IMR-90 (cell line): ENCODE results near the gene APC. TPM values are rescaled to one million over a fixed set of nuclear protein-coding genes. Genes with fewer than 3 reads are reported as not detected.

Experiments used
- ATAC-seq: fragments of 200-7000 bp; cut with Tn5 transposase; 2 replicates; pipeline ENCODE4 v1.9.1; 2020; ENCODE audit warnings: low read depth, mild to moderate bottlenecking, moderate library complexity
- BruUV-seq: library from RNA; stranded (reverse); fragments of 400-500 nt; replicated peaks from 2 replicates; lab custom pipeline; 2021; lab: Mats Ljungman, UMichigan
- CTCF ChIA-PET: fragments of 300-600 bp; formaldehyde crosslinking; extraction: SDS; loops from one replicate; lab custom pipeline; 2021; ENCODE audit warnings: antibody characterized with exemption; lab: Yijun Ruan, JAX
- POLR2A ChIA-PET: fragments of 300-600 bp; sonication (Branson Sonifier 250); formaldehyde crosslinking; loops from one replicate; lab custom pipeline; 2022; ENCODE audit warnings: antibody characterized with exemption; ENCODE audit not compliant: unreplicated experiment; lab: Charles Lee
- DNase-seq: peaks from one replicate; pipeline ENCODE4 v3.0.0; 2013
- H2AFZ ChIP-seq: replicated peaks from 2 replicates; pipeline ENCODE3; 2013; ENCODE audit warnings: low read length, mild to moderate bottlenecking; ENCODE audit not compliant: poor library complexity
- H2AK5ac ChIP-seq: 2 replicates; pipeline ENCODE4 v1.6.1; 2013; ENCODE audit warnings: low read depth, low read length, inconsistent platforms
- H2AK9ac ChIP-seq: replicated peaks from 2 replicates; pipeline ENCODE3; 2013; ENCODE audit warnings: mild to moderate bottlenecking, low read depth, low read length, moderate library complexity; ENCODE audit not compliant: poor library complexity
- H2BK120ac ChIP-seq: 2 replicates; pipeline ENCODE4 v1.6.1; 2013; ENCODE audit warnings: low read depth, low read length, inconsistent platforms
- H2BK15ac ChIP-seq: 3 replicates; pipeline ENCODE4 v1.6.1; 2013; ENCODE audit warnings: low read depth, low read length, inconsistent platforms
- H2BK20ac ChIP-seq: 2 replicates; pipeline ENCODE4 v1.6.1; 2013; ENCODE audit warnings: low read depth, mild to moderate bottlenecking, inconsistent platforms, low read length, moderate library complexity
- H2BK5ac ChIP-seq: 2 replicates; pipeline ENCODE4 v1.6.1; 2013; ENCODE audit warnings: mild to moderate bottlenecking, low read depth, low read length, inconsistent platforms; ENCODE audit not compliant: poor library complexity, severe bottlenecking
- H3K14ac ChIP-seq: replicated peaks from 2 replicates; pipeline ENCODE4 v1.6.1; 2013; ENCODE audit warnings: low read depth, low read length, inconsistent platforms
- H3K18ac ChIP-seq: 2 replicates; pipeline ENCODE4 v1.6.1; 2013; ENCODE audit warnings: low read depth, low read length, control low read depth
- H3K23ac ChIP-seq: 2 replicates; pipeline ENCODE4 v1.6.1; 2013; ENCODE audit warnings: low read depth, low read length, inconsistent platforms
- H3K27ac ChIP-seq: 2 replicates; pipeline ENCODE4 v1.5.1; 2013; ENCODE audit warnings: mild to moderate bottlenecking, control low read depth, low read length; ENCODE audit not compliant: insufficient read depth
- H3K27me3 ChIP-seq: 2 replicates; pipeline ENCODE4 v1.6.1; 2013; ENCODE audit warnings: low read length; ENCODE audit not compliant: control insufficient read depth, insufficient read depth
- H3K36me3 ChIP-seq: 2 replicates; pipeline ENCODE4 v1.6.1; 2013; ENCODE audit warnings: low read length, mixed read lengths; ENCODE audit not compliant: control insufficient read depth, insufficient read depth
- H3K4ac ChIP-seq: 2 replicates; pipeline ENCODE4 v1.6.1; 2013; ENCODE audit warnings: low read depth, low read length, inconsistent platforms
- H3K4me1 ChIP-seq: 2 replicates; pipeline ENCODE4 v1.6.1; 2013; ENCODE audit warnings: low read length, mixed read lengths; ENCODE audit not compliant: control insufficient read depth, insufficient read depth
- H3K4me2 ChIP-seq: 2 replicates; pipeline ENCODE4 v1.6.1; 2013; ENCODE audit warnings: low read depth, mild to moderate bottlenecking, control low read depth, low read length, moderate library complexity
- H3K4me3 ChIP-seq: 2 replicates; pipeline ENCODE4 v1.5.1; 2013; ENCODE audit warnings: low read depth, mild to moderate bottlenecking, control low read depth, low read length, moderate library complexity; ENCODE audit not compliant: insufficient read depth
- H3K56ac ChIP-seq: 2 replicates; pipeline ENCODE4 v1.6.1; 2013; ENCODE audit warnings: low read length, inconsistent platforms; ENCODE audit not compliant: insufficient read depth; ENCODE audit errors: extremely low read depth
- H3K79me1 ChIP-seq, 2 experiments: 2 replicates each; pipeline ENCODE4 v1.6.1; 2013; ENCODE audit warnings: low read length in 2 of 2, inconsistent platforms in 1 of 2, low read depth in 1 of 2
- H3K9ac ChIP-seq: 2 replicates; pipeline ENCODE4 v1.6.1; 2013; ENCODE audit warnings: low read depth, low read length, control low read depth
- H3K9me1 ChIP-seq: 2 replicates; pipeline ENCODE4 v1.6.1; 2013; ENCODE audit warnings: low read length, inconsistent platforms; ENCODE audit not compliant: insufficient read depth
- H3K9me3 ChIP-seq: 2 replicates; pipeline ENCODE4 v1.6.1; 2013; ENCODE audit warnings: low read length; ENCODE audit not compliant: control insufficient read depth, insufficient read depth
- H4K20me1 ChIP-seq: 2 replicates; pipeline ENCODE4 v1.6.1; 2013; ENCODE audit warnings: low read length, inconsistent platforms; ENCODE audit not compliant: insufficient read depth
- H4K5ac ChIP-seq: 2 replicates; pipeline ENCODE4 v1.6.1; 2013; ENCODE audit warnings: mild to moderate bottlenecking, low read depth, low read length, control low read depth
- H4K8ac ChIP-seq, 2 experiments: 2 replicates each; pipeline ENCODE4 v1.6.1; 2013; ENCODE audit warnings: low read depth in 2 of 2, low read length in 2 of 2, control low read depth in 1 of 2, inconsistent platforms in 1 of 2
- H4K91ac ChIP-seq: 2 replicates; pipeline ENCODE4 v1.6.1; 2013; ENCODE audit warnings: low read depth, low read length, inconsistent platforms; ENCODE audit not compliant: insufficient read depth
- BHLHE40 ChIP-seq: fragments of 150-350 bp; IDR thresholded peaks from 2 replicates; pipeline ENCODE4 v1.6.1; 2016; ENCODE audit warnings: mild to moderate bottlenecking, low read depth, low read length
- CEBPB ChIP-seq: IDR thresholded peaks from 2 replicates; pipeline ENCODE4 v1.6.1; 2012; ENCODE audit warnings: low read depth, low read length, improper control_type of control experiment
- FOS ChIP-seq: fragments of 150-350 bp; IDR thresholded peaks from 2 replicates; pipeline ENCODE4 v1.6.1; 2016; ENCODE audit warnings: low read depth, low read length
- MAZ ChIP-seq: IDR thresholded peaks from 2 replicates; pipeline ENCODE4 v1.6.1; 2012; ENCODE audit warnings: low read depth, mild to moderate bottlenecking, low read length, improper control_type of control experiment, moderate library complexity, borderline replicate concordance
- MXI1 ChIP-seq: IDR thresholded peaks from 2 replicates; pipeline ENCODE4 v1.6.1; 2012; ENCODE audit warnings: low read depth, mild to moderate bottlenecking, low read length, moderate library complexity, borderline replicate concordance
- NFE2L2 ChIP-seq: fragments of 150-350 bp; IDR thresholded peaks from 2 replicates; pipeline ENCODE4 v1.6.1; 2016; ENCODE audit warnings: low read depth, mild to moderate bottlenecking, low read length
- POLR2A ChIP-seq: IDR thresholded peaks from 2 replicates; pipeline ENCODE4 v1.6.1; 2012; ENCODE audit warnings: mild to moderate bottlenecking, low read depth, low read length
- RAD21 ChIP-seq: IDR thresholded peaks from 2 replicates; pipeline ENCODE4 v1.6.1; 2012; ENCODE audit warnings: low read length, improper control_type of control experiment
- RCOR1 ChIP-seq: IDR thresholded peaks from 2 replicates; pipeline ENCODE4 v1.6.1; 2012; ENCODE audit warnings: mild to moderate bottlenecking, low read length, improper control_type of control experiment; ENCODE audit not compliant: insufficient replicate concordance
- RFX5 ChIP-seq: IDR thresholded peaks from 2 replicates; pipeline ENCODE4 v1.8.0; 2012; ENCODE audit warnings: low read depth, mild to moderate bottlenecking, low read length, moderate library complexity
- SMC3 ChIP-seq: fragments of 150-350 bp; IDR thresholded peaks from 2 replicates; pipeline ENCODE4 v1.6.1; 2016; ENCODE audit warnings: low read depth, mild to moderate bottlenecking, antibody characterized with exemption, low read length, moderate library complexity
- WGBS, 2 experiments: methylation state at CpG; one replicate each; pipeline versions ENCODE4 v1.1.5 to v1.1.7; 2013; ENCODE audit warnings: missing lambda C conversion rate in 2 of 2; ENCODE audit not compliant: insufficient read length in 1 of 2; ENCODE audit errors: extremely low coverage in 2 of 2; 5-methylcytosine and 5-hydroxymethylcytosine counted together
- dilution Hi-C: fragments of 300-500 bp; cut with HindIII; formaldehyde crosslinking; loops from one replicate; pipeline ENCODE4 v1.14.3; 2018; ENCODE audit warnings: low sequenced_read_pairs; ENCODE audit not compliant: unreplicated experiment
- in situ Hi-C: fragments of 300-500 bp; cut with MboI; formaldehyde crosslinking; loops from 3 replicates; pipeline ENCODE4 v1.14.3; 2019; ENCODE audit warnings: low sequenced_read_pairs, inconsistent platforms, mixed read lengths
- intact Hi-C: fragments of 100-400 bp; cut with micrococcal nuclease; formaldehyde crosslinking; loops from 2 replicates; pipeline ENCODE4 v1.10.0; 2022
- polyA plus RNA-seq, 3 experiments: library from polyadenylated mRNA; depleted of rRNA; stranded (reverse); fragments of >200 nt; gene quantifications; 2 replicates each; pipeline ENCODE4 v1.2.3, GENCODE V29; 2012; ENCODE audit warnings: low replicate concordance in 1 of 3
- total RNA-seq: library from RNA; depleted of rRNA; stranded (reverse); fragments of >200 nt; gene quantifications from 2 replicates; pipeline ENCODE4 v1.2.3, GENCODE V29; 2012
- TF ChIP-seq, protein P1 (sequence below): conservative IDR thresholded peaks from 2 replicates; pipeline ENCODE4 v1.5.1; 2012; ENCODE audit warnings: mild to moderate bottlenecking, low read depth, low read length, improper control_type of control experiment
- TF ChIP-seq, protein P2 (sequence below): fragments of 150-350 bp; IDR thresholded peaks from 2 replicates; pipeline ENCODE4 v1.6.1; 2017; ENCODE audit warnings: mild to moderate bottlenecking, antibody characterized with exemption, low read length, low read depth
- TF ChIP-seq, protein P3 (sequence below): fragments of 150-350 bp; IDR thresholded peaks from 2 replicates; pipeline ENCODE4 v1.6.1; 2016; ENCODE audit warnings: low read depth, mild to moderate bottlenecking, low read length, moderate library complexity, borderline replicate concordance

APC gene
- total and polyA plus RNA-seq, 2 of the 4 experiments (the other 2 are of a cell fraction): 7.3 to 58.4 TPM

DNA sequence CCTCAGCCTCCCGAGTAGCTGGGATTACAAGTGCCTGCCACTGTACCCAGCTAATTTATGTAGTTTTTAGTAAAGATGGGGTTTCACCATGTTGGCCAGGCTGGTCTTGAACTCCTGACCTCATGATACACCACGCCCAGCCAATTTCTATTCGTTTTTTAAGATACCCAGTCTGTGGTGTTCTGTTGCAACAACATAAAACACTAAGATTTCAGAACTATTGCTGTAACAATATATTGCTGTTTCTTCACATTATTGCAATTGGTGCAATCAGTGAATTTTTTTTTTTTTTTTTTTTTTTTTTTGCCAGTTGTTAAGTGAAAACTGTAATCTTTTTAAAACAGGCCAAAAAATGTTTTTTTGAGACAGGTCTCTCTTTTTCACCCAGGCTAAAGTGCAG is 133.3 kb downstream of the APC start:
- ChIA-PET CTCF (no interaction called here), POLR2A (no interaction called here)
- Histone ChIP-seq H3K27ac (no peak overlapping the region), H3K9me1 (peaks cover 3% of the 10 kb centered on the region; the same call in 1 of the 2 replicates), H4K8ac (no peak overlapping the region), H3K4me1 (peaks cover 3% of the 10 kb centered on the region; the same call in 1 of the 2 replicates), H3K4me2 (no peak overlapping the region), H3K14ac (no peak overlapping the region), H3K27me3 (no peaks in the 10 kb centered on the region), H3K79me1 (peaks cover 18 to 39% of the 10 kb centered on the region in 2 experiments; a peak in 3 of 4 replicates), H2BK120ac (no peak overlapping the region), H3K9me3 (no peaks in the 10 kb centered on the region), H3K4ac (no peak overlapping the region), H2BK15ac (no peak overlapping the region), H3K4me3 (no peak overlapping the region), H2BK20ac (no peak overlapping the region), H4K5ac (no peak overlapping the region), H3K9ac (no peak overlapping the region), H3K18ac (no peak overlapping the region), H2AK5ac (no peak overlapping the region), H3K36me3 (peaks cover 35% of the 10 kb centered on the region), H4K20me1 (no peaks in the 10 kb centered on the region; the same call in 1 of the 2 replicates), H3K23ac (no peak overlapping the region), H2AFZ (no peak overlapping the region), H3K56ac (no peak overlapping the region), H4K91ac (no peak overlapping the region), H2AK9ac (no peak overlapping the region), H2BK5ac (no peak overlapping the region)
- intact Hi-C loops: no loop called here
- ATAC-seq: no peak
- in situ Hi-C loops: no loop called here
- WGBS, 2 experiments: no CpG with 5 or more reads among the region's 3 CpGs
- TF ChIP-seq RCOR1 (no peak), BHLHE40 (no peak), RAD21 (no peak), CEBPB (no peak), POLR2A (no peak), RFX5 (no peak), FOS (no peak), SMC3 (no peak), MAZ (no peak), NFE2L2 (no peak), MXI1 (no peak)
- TF ChIP-seq, protein P1, sequence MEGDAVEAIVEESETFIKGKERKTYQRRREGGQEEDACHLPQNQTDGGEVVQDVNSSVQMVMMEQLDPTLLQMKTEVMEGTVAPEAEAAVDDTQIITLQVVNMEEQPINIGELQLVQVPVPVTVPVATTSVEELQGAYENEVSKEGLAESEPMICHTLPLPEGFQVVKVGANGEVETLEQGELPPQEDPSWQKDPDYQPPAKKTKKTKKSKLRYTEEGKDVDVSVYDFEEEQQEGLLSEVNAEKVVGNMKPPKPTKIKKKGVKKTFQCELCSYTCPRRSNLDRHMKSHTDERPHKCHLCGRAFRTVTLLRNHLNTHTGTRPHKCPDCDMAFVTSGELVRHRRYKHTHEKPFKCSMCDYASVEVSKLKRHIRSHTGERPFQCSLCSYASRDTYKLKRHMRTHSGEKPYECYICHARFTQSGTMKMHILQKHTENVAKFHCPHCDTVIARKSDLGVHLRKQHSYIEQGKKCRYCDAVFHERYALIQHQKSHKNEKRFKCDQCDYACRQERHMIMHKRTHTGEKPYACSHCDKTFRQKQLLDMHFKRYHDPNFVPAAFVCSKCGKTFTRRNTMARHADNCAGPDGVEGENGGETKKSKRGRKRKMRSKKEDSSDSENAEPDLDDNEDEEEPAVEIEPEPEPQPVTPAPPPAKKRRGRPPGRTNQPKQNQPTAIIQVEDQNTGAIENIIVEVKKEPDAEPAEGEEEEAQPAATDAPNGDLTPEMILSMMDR: no peak
- TF ChIP-seq, protein P2, sequence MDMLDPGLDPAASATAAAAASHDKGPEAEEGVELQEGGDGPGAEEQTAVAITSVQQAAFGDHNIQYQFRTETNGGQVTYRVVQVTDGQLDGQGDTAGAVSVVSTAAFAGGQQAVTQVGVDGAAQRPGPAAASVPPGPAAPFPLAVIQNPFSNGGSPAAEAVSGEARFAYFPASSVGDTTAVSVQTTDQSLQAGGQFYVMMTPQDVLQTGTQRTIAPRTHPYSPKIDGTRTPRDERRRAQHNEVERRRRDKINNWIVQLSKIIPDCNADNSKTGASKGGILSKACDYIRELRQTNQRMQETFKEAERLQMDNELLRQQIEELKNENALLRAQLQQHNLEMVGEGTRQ: no peak
- TF ChIP-seq, protein P3, sequence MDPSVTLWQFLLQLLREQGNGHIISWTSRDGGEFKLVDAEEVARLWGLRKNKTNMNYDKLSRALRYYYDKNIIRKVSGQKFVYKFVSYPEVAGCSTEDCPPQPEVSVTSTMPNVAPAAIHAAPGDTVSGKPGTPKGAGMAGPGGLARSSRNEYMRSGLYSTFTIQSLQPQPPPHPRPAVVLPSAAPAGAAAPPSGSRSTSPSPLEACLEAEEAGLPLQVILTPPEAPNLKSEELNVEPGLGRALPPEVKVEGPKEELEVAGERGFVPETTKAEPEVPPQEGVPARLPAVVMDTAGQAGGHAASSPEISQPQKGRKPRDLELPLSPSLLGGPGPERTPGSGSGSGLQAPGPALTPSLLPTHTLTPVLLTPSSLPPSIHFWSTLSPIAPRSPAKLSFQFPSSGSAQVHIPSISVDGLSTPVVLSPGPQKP: no peak
- dilution Hi-C loops: no loop called here
- DNase-seq: no peak
- no TSS peak for BruUV-seq
